Measurements from ENCODE around the gene SCRN1.

GRCh38 chr7:30019960-30020359 is 30.4 kb upstream of the SCRN1 start:
- TF ChIP-seq CTCF (IDR thresholded peaks at IDR 0.05; ENCODE audit: low read length), result no peak
- no peak for TF ChIP-seq EZH2 (optimal IDR thresholded peaks at IDR 0.05; ENCODE audit: low read depth, low read length)
